HG03139 (cell line): ENCODE data around the gene VPS26C.
A peak's percentile ranks its signal among the peaks of the same experiment; 100 is the strongest.

Source experiments
- ATAC-seq: cut with Tn5 transposase; IDR thresholded peaks from one replicate; pipeline ENCODE4 v1.9.1; 2021; ENCODE audit not compliant: unreplicated experiment

Gene VPS26C

DNA sequence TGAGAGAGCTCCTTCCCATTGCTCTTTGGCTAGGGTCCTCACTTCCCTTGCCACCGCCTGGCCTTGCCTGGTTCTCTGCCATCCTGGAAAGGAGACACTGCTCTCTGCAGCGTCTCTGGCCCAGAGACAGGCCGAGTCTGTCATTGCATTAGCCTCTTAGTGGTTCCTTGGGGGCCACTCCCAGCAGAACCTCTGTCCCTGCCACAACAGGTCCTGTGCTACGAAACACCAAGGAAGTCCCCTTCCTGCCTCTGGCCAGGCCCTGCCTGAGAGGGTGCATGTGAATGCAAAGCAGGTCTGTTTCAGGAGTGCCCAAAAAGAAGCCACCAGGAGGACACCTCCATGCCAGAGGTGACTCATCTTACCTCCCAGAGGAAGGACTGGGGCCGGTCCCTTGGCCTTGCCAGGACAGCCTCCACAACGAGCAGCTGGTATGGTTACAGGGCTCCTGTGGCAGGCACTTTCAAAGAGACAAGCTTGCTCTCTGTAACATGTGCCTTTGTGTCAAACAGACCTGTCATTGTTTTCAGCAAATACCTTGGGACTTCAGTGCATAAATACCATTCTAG is 59.6 kb downstream of the VPS26C start:
- ATAC-seq: peak; percentile 46

GRCh38 chr21:37206496-37206895 is 60.6 kb downstream of the VPS26C start:
- no peak for ATAC-seq

GRCh38 chr21:37204580-37204979 is 62.6 kb downstream of the VPS26C start:
- no peak for ATAC-seq

DNA sequence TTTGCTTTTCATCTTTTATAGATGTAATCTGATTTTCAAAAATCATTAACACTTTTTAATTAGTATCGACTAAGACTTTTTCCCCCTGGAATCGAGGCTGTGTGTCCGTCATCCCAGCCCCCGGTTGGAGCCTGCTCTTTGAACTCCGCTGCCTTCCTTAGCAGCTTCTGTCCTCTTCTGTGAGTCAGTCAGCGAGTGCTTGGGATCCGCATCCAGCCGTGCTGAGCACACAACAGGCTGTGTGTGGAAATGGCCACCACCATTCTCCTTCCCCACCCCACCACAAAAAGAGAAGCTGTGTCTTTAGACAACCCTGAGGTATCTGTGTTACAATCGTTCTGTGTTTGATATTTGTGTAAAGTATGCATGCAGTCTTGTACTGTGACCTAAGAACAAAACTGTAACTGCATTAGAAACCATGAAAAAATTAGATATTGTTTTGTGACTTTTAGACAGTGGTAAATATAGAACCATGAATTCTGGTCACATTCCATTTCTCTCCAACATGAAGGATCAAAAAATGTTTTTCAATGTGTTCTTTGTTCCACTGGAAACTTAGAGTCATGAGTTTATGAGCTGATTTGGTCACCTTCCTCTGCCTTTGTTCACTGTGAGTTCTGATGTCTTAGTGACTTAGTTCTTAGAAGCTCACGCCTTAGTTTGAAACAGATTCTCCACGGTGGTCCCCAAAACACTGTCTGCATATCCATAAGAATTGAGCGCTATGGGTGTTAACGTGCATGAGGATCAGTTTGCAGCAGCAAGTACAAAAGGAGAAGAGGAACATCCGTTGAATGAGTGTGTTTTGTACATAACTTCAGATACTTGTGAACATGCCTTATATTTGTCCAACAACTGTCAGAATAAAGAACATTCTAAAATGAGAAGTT is 64.7 kb downstream of the VPS26C start:
- no peak for ATAC-seq

GRCh38 chr21:37200641-37201480 is 66.3 kb downstream of the VPS26C start:
- ATAC-seq: no peak

DNA sequence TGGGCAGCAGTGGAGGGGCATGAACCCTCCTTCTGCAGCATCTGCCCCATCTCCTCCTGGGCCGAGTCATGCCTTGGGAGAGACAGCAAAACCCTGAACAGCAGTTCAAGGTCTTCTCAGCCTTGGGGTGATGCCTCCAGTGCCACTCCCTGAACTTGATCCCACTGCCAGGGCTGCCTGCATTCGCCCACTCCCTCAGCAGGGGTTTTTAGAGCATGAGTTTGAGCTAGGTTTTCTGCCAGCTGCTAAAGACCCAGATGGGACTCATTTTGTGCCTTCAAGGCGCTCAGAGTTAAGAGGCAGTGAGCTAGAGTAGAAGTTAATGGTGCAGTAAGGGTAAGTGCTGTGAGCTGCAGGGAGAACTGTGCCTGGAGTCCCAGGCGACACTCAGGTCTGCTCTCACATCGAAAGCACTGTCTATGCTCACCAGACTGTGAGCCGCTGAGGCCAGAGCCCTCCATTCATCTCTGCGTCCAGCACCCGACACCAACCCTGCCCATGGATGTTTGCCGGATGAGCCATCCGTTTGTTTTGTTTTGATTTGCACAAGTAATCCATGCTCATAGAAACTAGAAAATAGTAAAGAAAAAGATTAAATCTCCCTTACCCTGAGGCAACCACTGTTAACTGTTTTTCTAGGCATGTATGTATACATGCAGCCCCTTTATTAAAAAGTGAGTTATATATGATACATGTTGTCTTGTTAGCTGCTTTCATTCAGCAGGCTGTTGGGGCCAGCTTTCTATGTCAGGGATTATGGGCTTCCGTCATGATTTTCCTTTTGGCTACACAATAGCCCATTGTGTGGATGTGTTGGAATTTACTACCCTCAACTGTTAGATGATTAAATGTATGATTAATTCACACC is 67.8 kb downstream of the VPS26C start:
- no peak for ATAC-seq

- ATAC-seq: no peak
These were observed 69.4 kb downstream of the VPS26C start for GRCh38 chr21:37197746-37198145.

- ATAC-seq: no peak
These were observed 70.3 kb downstream of the VPS26C start for GRCh38 chr21:37196847-37197246.

DNA sequence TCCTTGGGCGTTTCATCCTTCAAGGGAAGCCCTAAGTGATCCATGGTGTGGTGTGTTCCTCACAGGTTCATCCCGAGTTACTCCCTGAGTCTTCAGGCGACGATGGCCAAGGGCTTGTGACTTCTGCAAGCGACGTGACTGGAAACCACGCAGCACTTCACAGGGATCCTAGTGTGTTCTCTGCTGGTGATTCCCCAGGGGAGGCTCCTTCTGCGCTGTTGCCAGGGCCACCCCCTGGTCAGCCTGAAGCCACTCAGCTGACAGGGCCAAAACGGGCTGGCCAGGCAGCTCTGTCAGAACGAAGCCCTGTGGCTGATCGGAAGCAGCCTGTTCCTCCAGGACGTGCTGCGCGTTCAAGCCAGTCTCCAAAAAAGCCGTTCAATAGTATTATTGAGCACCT is 71.5 kb downstream of the VPS26C start:
- ATAC-seq: no peak

DNA sequence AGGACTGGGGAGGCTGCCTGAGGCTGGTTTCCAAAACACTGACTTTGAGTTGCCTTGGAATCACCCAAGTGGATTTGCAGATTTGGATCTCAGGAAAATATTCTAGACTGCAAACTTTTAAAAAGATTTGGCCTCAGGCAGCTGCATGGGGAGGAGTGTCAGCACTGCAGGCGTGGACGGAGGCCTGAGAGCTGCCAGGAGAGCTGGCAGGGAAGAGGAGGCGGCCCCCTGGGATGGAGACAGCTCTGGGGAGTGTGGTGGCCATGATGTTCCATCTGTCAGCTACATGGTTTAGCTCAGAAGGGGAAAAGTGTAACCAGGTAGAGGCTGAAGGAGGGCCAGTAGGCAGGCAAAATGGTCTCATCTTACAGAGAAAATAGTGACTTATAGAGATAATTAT is 72.1 kb downstream of the VPS26C start:
- no peak for ATAC-seq

DNA sequence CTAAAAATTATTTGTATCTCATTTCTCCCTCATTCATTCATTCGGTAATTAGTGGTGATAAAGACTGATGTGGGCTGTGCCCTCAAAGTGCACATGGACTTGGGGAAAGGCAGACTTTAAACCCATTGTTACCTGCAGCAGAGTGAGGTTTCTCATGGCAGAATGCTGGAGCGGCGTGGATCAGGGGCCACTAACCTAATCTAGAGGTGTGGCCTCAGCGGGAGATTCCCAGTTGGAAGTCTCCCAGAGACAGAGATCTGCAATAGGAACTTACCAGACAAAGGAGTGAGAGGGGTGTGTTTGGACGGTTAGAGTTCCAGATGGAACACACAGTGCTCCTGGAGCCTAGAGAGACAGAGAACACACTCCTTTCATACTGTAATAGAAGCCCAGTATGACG is 73.5 kb downstream of the VPS26C start:
- no peak for ATAC-seq

GRCh38 chr21:37193006-37193405 is 74.1 kb downstream of the VPS26C start:
- ATAC-seq: no peak

GRCh38 chr21:37192019-37192418 is 75.1 kb downstream of the VPS26C start:
- ATAC-seq: no peak

GRCh38 chr21:37188825-37189224 is 78.3 kb downstream of the VPS26C start:
- ATAC-seq: no peak

DNA sequence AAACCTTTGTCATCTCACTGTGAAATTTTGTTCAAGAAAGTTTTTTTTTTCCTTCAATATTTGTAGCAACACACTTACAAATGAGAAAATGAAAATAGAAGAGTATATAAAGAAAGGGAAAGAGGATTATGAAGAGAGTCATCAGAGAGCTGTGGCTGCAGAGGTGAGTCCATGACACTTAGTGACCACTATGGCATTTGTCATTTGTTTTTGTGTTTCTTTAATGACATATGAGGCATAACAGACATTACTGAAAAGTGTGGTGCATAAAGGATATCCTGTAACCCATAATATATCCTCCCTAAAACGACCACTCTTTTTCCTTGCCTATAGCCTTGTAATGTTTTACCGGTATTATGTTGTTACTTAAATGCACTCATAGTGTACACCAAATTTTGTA is 80.2 kb downstream of the VPS26C start:
- no peak for ATAC-seq

DNA sequence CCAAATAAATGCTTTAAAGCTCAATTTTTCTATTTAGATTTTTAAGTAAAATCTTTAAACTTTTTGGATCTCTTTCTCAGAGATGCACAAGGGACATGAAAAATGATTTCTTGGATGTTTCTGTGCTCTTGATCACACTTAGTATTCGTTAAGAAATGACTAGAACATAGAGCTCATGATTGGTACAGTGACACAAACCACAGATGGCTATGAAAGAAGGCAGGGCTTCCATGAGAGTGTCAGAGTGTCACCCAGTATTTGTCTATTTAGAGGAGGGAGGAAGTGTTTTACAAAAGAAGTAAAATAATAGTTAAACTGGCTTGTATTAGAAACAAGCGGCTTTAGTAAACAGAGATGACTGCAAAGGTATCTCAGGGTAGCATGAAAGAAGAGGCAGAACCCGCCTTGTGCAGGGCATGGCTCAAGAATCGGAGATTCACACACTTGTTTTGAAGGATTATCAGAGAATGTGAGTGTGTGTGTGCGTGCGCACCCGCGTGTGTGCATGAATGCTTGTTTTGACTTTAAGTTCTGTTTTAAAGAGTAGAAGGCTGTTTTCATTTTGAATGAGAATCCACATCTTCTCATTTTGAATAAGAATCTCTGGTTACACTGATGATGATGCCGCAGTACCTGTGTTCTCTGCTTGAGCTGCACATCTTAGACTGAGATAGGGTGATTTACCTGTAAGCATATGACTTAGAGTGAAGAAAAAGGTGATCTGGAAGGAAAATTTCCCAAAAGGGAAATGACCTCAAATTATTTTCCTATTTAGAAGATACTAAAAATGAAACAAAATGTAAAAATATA is 82.1 kb downstream of the VPS26C start:
- no peak for ATAC-seq

GRCh38 chr21:37183749-37184148 is 83.4 kb downstream of the VPS26C start:
- no peak for ATAC-seq

DNA sequence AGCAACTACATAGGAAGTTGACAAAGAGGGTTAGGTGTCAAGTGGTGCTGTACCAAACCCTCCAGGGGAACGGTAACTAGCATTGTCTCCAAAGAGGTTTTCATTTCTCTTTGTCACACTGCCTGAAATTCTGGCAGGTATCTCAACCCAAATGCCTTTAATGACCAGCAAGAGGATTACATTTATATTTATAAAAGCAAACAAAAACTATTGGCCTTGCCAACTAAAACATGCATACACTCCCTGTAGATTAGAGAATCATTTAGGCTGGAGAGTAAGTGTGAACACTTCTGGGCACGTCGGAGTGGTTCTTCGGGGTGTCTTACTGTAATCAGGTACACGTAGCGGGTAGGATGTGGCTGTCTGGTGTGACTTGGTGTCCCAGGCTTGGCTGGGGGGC is 84.9 kb downstream of the VPS26C start:
- ATAC-seq: no peak

DNA sequence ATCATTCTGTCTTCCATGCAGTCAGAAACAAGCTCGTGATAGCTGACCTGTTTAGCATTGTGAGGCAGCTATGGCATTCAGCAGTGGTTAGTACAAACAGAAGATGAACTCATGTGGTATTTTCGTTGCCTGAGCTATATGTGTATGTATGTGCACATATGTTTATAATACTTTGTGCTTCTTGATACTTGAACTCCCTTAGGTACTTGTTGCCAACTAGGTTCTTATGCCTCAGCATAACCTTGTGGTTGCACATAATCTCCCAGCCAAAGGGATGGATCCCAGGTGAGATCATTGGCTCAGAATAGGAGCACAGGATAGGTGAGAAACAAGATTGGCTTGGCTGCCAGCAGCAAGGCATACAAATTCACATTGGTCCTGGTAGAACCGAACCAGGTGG is 86.1 kb downstream of the VPS26C start:
- ATAC-seq: no peak

DNA sequence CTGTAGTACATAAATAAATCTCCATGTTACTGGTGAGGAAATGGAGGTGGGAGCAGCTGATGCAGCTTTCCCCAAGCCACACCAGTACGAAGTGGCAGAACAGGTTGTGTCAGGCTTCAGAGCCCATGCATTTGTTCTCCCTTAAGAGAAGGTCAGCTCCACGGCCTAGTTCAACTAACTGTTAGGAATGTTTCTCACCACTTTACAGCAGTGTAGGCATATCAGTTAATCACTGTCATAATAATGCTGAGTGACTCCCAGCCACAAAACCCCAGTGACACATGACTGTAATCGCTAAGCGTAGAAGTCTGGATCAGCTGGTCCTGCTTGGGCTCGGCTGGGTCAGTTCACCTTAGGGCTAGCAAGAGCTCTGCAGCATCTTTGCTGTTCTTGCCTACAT is 90.4 kb downstream of the VPS26C start:
- no peak for ATAC-seq
